SK-N-MC (cell line): ENCODE data around the gene GOSR2.

ENCODE experiments used
- EZH2 ChIP-seq: fragments of 200-600 bp; sonication (generic); IDR thresholded peaks from one replicate; pipeline ENCODE4 v1.6.1; 2017; ENCODE audit warnings: antibody characterized with exemption
- FOXP2 ChIP-seq: optimal IDR thresholded peaks from 2 replicates; pipeline ENCODE3; 2011; ENCODE audit warnings: mild to moderate bottlenecking, moderate library complexity; ENCODE audit not compliant: insufficient read depth; ENCODE audit errors: extremely low read length, control extremely low read depth
- POLR2AphosphoS5 ChIP-seq: IDR thresholded peaks from 2 replicates; pipeline ENCODE4 v1.6.1; 2012; ENCODE audit warnings: mild to moderate bottlenecking, low read depth, low read length, borderline replicate concordance

DNA sequence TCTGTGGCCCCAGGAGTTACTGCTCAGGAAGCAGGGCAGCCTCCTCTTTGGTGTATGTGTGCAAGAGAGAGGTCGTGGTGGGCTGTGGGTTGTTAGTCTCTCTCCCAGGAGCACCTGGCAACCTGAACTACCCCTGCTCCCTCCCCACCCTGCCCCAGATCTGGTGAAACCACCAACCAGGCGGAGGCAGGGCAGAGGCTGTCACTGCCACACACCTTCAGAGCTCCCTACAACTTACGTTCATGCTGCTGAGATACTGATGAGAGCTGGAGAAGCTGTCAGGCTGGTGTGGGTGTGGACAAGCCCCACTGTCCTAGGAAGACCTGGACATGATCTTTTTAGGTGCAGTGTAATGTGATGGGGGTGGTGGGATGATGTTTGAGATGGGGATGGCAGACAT lies 24.3 kb downstream of the GOSR2 start:
- TF ChIP-seq EZH2 (no peak), POLR2AphosphoS5 (no peak), FOXP2 (no peak)
